ENCODE results near the gene LRRC45. TPM values are rescaled to one million over a fixed set of nuclear protein-coding genes. Genes with fewer than 3 reads are reported as not detected.

LRRC45 gene
- total and polyA plus RNA-seq, 9 of the 15 experiments (the other 6 are each of a cell fraction or from before 2014, with no cell fraction given) = 3.5 to 21.5 (median 11.2) TPM; not detected in 2

- TF ChIP-seq ZNF318 (IDR thresholded peaks at IDR 0.05; ENCODE audit: borderline replicate concordance in 1 of 2, low read depth in 1 of 2) (no peak), GABPB2 (CRISPR knock-in tag; conservative IDR thresholded peaks at IDR 0.05) (no peak), PRMT5 (CRISPR knock-in tag; IDR thresholded peaks at IDR 0.05) (no peak), ZBTB7A (IDR thresholded peaks at IDR 0.05; ENCODE audit: borderline replicate concordance, control insufficient read depth, low read depth, low read length) (peak; percentile 65; the same call in 1 of the 2 replicates), ZNF282 (CRISPR knock-in tag; IDR thresholded peaks at IDR 0.05) (no peak), RBM14 (IDR thresholded peaks at IDR 0.05; ENCODE audit: borderline replicate concordance, insufficient read depth, low read depth, low read length) (0 out of 2 replicates have a peak, but pooled peaks have one; percentile 43), MITF (IDR thresholded peaks at IDR 0.05) (no peak), SP2 (IDR thresholded peaks at IDR 0.05; ENCODE audit: extremely low read depth, low read depth, low read length, poor library complexity, severe bottlenecking) (no peak)
- TF ChIP-seq, protein P1, sequence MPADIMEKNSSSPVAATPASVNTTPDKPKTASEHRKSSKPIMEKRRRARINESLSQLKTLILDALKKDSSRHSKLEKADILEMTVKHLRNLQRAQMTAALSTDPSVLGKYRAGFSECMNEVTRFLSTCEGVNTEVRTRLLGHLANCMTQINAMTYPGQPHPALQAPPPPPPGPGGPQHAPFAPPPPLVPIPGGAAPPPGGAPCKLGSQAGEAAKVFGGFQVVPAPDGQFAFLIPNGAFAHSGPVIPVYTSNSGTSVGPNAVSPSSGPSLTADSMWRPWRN (IDR thresholded peaks at IDR 0.05; ENCODE audit: low read depth) = no peak
- TF ChIP-seq, protein P2, sequence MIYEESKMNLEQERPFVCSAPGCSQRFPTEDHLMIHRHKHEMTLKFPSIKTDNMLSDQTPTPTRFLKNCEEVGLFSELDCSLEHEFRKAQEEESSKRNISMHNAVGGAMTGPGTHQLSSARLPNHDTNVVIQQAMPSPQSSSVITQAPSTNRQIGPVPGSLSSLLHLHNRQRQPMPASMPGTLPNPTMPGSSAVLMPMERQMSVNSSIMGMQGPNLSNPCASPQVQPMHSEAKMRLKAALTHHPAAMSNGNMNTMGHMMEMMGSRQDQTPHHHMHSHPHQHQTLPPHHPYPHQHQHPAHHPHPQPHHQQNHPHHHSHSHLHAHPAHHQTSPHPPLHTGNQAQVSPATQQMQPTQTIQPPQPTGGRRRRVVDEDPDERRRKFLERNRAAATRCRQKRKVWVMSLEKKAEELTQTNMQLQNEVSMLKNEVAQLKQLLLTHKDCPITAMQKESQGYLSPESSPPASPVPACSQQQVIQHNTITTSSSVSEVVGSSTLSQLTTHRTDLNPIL (CRISPR knock-in tag; IDR thresholded peaks at IDR 0.05) = no peak
These were observed 3.2 kb upstream of the LRRC45 start (continued) for GRCh38 chr17:82019690-82020571.
